Measurements from ENCODE around the gene TTLL12. TPM values are rescaled to one million over a fixed set of nuclear protein-coding genes. Genes with fewer than 3 reads are reported as not detected.

TTLL12 gene
- polyA plus RNA-seq, 1 donor (not counting 4 experiments of a cell fraction or from before 2014, with no cell fraction given), result 22.1 TPM

DNA sequence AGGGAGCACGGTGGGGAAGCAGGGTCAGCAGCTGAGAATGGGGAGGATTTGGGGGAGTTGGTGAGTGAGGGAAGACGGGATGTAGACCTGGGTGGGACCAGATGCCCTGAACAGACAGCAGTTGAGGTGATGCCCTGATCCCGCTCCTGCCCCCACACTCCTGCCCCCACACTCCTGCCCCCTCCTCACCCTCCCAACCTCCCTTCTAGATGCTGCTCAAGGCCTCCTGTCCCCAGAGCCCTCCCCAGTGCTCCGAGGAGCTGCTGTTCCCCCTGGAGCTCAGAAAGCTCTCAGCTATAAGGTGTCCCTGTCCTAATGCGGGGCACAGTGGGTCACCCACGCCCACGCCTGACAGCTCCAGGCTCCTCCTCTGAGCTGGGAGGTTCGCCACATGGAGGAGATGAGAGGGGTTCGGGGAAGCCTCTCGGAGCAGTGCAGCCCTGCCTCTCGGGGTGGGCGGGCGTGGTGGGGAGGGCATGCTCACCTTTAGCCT lies 25.1 kb upstream of the TTLL12 start:
- peaks cover 15% of the 10 kb centered on the region for H3K27me3 ChIP-seq (ENCODE audit: control insufficient read depth, extremely low read depth, insufficient read depth, low read length)
- H3K9me1 ChIP-seq (ENCODE audit: control insufficient read depth, extremely low read depth, insufficient read depth, low read length), result no peaks in the 10 kb centered on the region
- no peaks in the 10 kb centered on the region for H4K20me1 ChIP-seq (ENCODE audit: control insufficient read depth, extremely low read depth, insufficient read depth, low read length)
- no peak overlapping the region for H2AFZ ChIP-seq (ENCODE audit: control insufficient read depth, low read length)
- H3K4me3 ChIP-seq (ENCODE audit: control insufficient read depth in 2 of 3, extremely low read depth in 1 of 3, insufficient read depth in 2 of 3, low read depth in 1 of 3, low read length in 3 of 3), result no peak overlapping the region
- H3K9me3 ChIP-seq (ENCODE audit: control insufficient read depth, low read depth, low read length), result no peaks in the 10 kb centered on the region
- H3K36me3 ChIP-seq (ENCODE audit: control insufficient read depth in 2 of 2, extremely low read depth in 1 of 2, insufficient read depth in 2 of 2, low read length in 2 of 2), result no peaks in the 10 kb centered on the region
- dilution Hi-C loops (cut with MboI; ENCODE audit: extremely low pct_ligation_motif_present, low sequenced_read_pairs), result no loop called here
- no peak for DNase-seq (ENCODE audit: low read depth, low spot score)
- TF ChIP-seq EZH2 (IDR thresholded peaks at IDR 0.05; ENCODE audit: low read length), result no peak
- H3K4me2 ChIP-seq (ENCODE audit: control insufficient read depth, extremely low read depth, insufficient read depth, low read depth, low read length), result no peak overlapping the region
- H3K9ac ChIP-seq (ENCODE audit: control insufficient read depth, extremely low read depth, insufficient read depth, low read length), result no peak overlapping the region
- no peaks in the 10 kb centered on the region for H3K79me2 ChIP-seq (ENCODE audit: control insufficient read depth, insufficient read depth, low read length)
- H3K4me1 ChIP-seq (ENCODE audit: control insufficient read depth, extremely low read depth, insufficient read depth, low read length), result no peaks in the 10 kb centered on the region
- FAIRE-seq, result no peak
- no peak overlapping the region for H3K27ac ChIP-seq (ENCODE audit: control insufficient read depth, insufficient read depth, low read length)

DNA sequence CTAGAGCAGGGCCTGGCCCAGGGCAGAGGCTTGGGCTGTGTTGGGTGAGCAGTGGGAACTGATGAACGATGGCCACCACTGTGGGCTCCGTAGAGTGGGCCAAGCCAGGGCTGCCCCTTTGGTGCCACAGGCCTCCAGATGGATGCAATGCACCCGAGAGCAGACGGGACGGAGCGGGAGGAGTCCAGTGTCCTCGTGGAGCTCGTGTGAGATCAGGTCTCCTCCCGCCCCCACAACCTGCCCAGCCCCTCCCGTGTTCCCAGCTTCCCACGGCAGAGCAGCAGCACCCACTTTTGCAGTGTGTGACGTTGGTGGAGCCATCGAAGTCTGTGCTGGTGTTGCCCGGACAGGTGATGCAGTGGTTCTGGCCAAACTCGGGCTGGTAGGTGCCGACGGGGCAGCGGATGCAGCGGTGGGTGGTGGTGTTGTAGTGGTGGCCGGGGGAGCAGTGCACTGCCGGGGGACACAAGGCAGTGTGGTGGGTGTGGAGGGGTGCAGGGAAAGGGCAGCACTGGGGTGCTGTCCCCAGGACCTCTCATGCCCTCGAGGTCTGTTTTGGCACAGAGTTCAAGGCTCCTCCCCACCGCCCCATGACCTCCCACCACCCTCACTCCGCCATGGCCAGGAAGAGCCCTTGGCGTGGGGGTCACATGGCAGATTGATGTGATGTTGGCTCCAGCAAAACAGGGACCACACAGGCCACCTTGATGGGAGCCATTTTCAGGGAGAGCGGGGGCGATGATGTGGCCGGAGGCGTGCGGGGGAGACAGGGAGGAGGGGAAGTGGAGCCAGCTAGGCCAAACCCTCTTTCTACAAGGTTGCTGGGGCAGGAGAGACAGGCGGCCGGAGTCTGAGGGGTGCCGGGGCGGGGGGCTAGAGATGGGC lies 23.9 kb upstream of the TTLL12 start:
- Histone ChIP-seq H3K4me1 (ENCODE audit: control insufficient read depth, extremely low read depth, insufficient read depth, low read length) (no peaks in the 10 kb centered on the region), H3K4me3 (ENCODE audit: control insufficient read depth in 2 of 3, extremely low read depth in 1 of 3, insufficient read depth in 2 of 3, low read depth in 1 of 3, low read length in 3 of 3) (no peak overlapping the region), H3K9me1 (ENCODE audit: control insufficient read depth, extremely low read depth, insufficient read depth, low read length) (no peaks in the 10 kb centered on the region), H3K27me3 (ENCODE audit: control insufficient read depth, extremely low read depth, insufficient read depth, low read length) (peaks cover 15% of the 10 kb centered on the region), H3K9ac (ENCODE audit: control insufficient read depth, extremely low read depth, insufficient read depth, low read length) (no peak overlapping the region), H3K36me3 (ENCODE audit: control insufficient read depth in 2 of 2, extremely low read depth in 1 of 2, insufficient read depth in 2 of 2, low read length in 2 of 2) (no peaks in the 10 kb centered on the region), H4K20me1 (ENCODE audit: control insufficient read depth, extremely low read depth, insufficient read depth, low read length) (no peaks in the 10 kb centered on the region), H3K79me2 (ENCODE audit: control insufficient read depth, insufficient read depth, low read length) (no peaks in the 10 kb centered on the region), H3K9me3 (ENCODE audit: control insufficient read depth, low read depth, low read length) (no peaks in the 10 kb centered on the region), H3K4me2 (ENCODE audit: control insufficient read depth, extremely low read depth, insufficient read depth, low read depth, low read length) (no peak overlapping the region), H3K27ac (ENCODE audit: control insufficient read depth, insufficient read depth, low read length) (no peak overlapping the region), H2AFZ (ENCODE audit: control insufficient read depth, low read length) (no peak overlapping the region)
- DNase-seq (ENCODE audit: low read depth, low spot score), result no peak
- no peak for FAIRE-seq
- dilution Hi-C loops (cut with MboI; ENCODE audit: extremely low pct_ligation_motif_present, low sequenced_read_pairs), result no loop called here
- no peak for TF ChIP-seq EZH2 (IDR thresholded peaks at IDR 0.05; ENCODE audit: low read length)
- TF ChIP-seq, protein P1, sequence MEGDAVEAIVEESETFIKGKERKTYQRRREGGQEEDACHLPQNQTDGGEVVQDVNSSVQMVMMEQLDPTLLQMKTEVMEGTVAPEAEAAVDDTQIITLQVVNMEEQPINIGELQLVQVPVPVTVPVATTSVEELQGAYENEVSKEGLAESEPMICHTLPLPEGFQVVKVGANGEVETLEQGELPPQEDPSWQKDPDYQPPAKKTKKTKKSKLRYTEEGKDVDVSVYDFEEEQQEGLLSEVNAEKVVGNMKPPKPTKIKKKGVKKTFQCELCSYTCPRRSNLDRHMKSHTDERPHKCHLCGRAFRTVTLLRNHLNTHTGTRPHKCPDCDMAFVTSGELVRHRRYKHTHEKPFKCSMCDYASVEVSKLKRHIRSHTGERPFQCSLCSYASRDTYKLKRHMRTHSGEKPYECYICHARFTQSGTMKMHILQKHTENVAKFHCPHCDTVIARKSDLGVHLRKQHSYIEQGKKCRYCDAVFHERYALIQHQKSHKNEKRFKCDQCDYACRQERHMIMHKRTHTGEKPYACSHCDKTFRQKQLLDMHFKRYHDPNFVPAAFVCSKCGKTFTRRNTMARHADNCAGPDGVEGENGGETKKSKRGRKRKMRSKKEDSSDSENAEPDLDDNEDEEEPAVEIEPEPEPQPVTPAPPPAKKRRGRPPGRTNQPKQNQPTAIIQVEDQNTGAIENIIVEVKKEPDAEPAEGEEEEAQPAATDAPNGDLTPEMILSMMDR (optimal IDR thresholded peaks at IDR 0.05 in 1 of 3, IDR thresholded peaks at IDR 0.05 in 1 of 3, conservative IDR thresholded peaks at IDR 0.05 in 1 of 3; ENCODE audit: extremely low read depth in 1 of 3, insufficient read depth in 2 of 3, low read length in 3 of 3), result no peak

Data from keratinocyte (primary cell).